Heart right ventricle (tissue), 16 donors: Measurements from ENCODE around the gene ASCL4. TPM values are rescaled to one million over a fixed set of nuclear protein-coding genes. Genes with fewer than 3 reads are reported as not detected.

Source experiments
- ATAC-seq, 8 donors: fragments of 200-7000 bp; cut with Tn5 transposase; one replicate each; pipeline ENCODE4 v1.9.1; 2020; ENCODE audit warnings: mild to moderate bottlenecking in 8 of 8, moderate library complexity in 8 of 8, moderate number of reproducible peaks in 1 of 8
- DNase-seq, 2 donors: peaks; one replicate each; pipeline ENCODE4 v3.0.0-alpha.2; 2020
- H3K27ac ChIP-seq, 10 donors: fragments of 200-600 bp; sonication (generic) in 2 of 10; one replicate each; pipeline versions ENCODE4 v1.5.0 to v1.8.0; 2020 to 2022; ENCODE audit warnings: mild to moderate bottlenecking in 3 of 10
- H3K27me3 ChIP-seq, 7 donors: fragments of 200-600 bp; one replicate each; pipeline ENCODE4 v1.8.0; 2021 to 2022; ENCODE audit warnings: mild to moderate bottlenecking in 2 of 7
- H3K36me3 ChIP-seq, 9 donors: fragments of 200-600 bp; sonication (generic) in 1 of 9; one replicate each; pipeline versions ENCODE4 v1.5.0 to v1.8.0; 2020 to 2022; ENCODE audit warnings: mild to moderate bottlenecking in 2 of 9
- H3K4me1 ChIP-seq, 9 donors: fragments of 200-600 bp; sonication (generic) in 1 of 9; one replicate each; pipeline versions ENCODE4 v1.5.0 to v1.8.0; 2020 to 2022; ENCODE audit warnings: mild to moderate bottlenecking in 4 of 9
- H3K4me3 ChIP-seq, 10 donors: fragments of 200-600 bp; sonication (generic) in 2 of 10; one replicate each; pipeline versions ENCODE4 v1.5.0 to v1.8.0; 2020 to 2022; ENCODE audit warnings: mild to moderate bottlenecking in 7 of 10, moderate library complexity in 2 of 10
- H3K9me3 ChIP-seq, 11 donors: fragments of 200-600 bp in 10 of 11; sonication (generic) in 2 of 11; one replicate each; pipeline versions ENCODE4 v1.5.0 to v1.8.0; 2013 to 2022; ENCODE audit warnings: mild to moderate bottlenecking in 2 of 11, control low read depth in 1 of 11, moderate library complexity in 1 of 11
- CTCF ChIP-seq, 9 donors: fragments of 200-600 bp; sonication (generic) in 2 of 9; IDR thresholded peaks; one replicate each; pipeline versions ENCODE4 v1.5.0 to v1.8.0; 2021 to 2022; ENCODE audit warnings: antibody characterized with exemption in 9 of 9, mild to moderate bottlenecking in 5 of 9, moderate library complexity in 1 of 9
- WGBS, 2 donors: extraction: QIAGEN DNeasy Blood & Tissue Kit; methylation state at CpG; one replicate each; pipeline ENCODE4 v1.1.7; 2013; ENCODE audit warnings: inconsistent platforms in 1 of 2; 5-methylcytosine and 5-hydroxymethylcytosine counted together
- intact Hi-C, 10 donors: fragments of 100-400 bp; cut with DNase I; formaldehyde crosslinking; loops; one replicate each; pipeline versions ENCODE4 v1.11.1 to v1.14.2; 2022
- polyA plus RNA-seq, 2 donors: library from polyadenylated mRNA; stranded (reverse); fragments of 200-250 nt; gene quantifications; one replicate each; pipeline ENCODE4 v1.2.3, GENCODE V29; 2013
- total RNA-seq, 10 donors: library from RNA; stranded (reverse); fragmentation: NEBNext Ultra II Directional in 3 of 10; extraction: Animal tissue kit (Norgen Biotek cat#: 25700) in 3 of 10; gene quantifications; one replicate each; pipeline versions ENCODE4 v1.2.1 to v1.2.4, GENCODE V29; 2021 to 2023
- donor health status: Arrhythmogenic right ventricular cardiomyopathy.
- donor health status: ischemic (EF 13 %, LVEDD 7.1; RV severe dilation, severe dysfunction).
- donor health status: healthy with polysubstance abuse.
- donor health status: DM: no; HTN: yes; CAD: no.
- donor health status: DM: no; HTN: no; CAD: no.
- donor health status: ischemic (EF 25% LVEDD 6.9; RV normal size, moderate dysfunction).
- donor health status: ischemic (EF 25% LVEDD 5.7; RV mildly dilated, moderate dysfunction).
- donor health status: healthy.
- donor health status: DM: yes; HTN: yes; CAD: no.
- donor health status: Ischemic cardiomyopathy.
- donor health status: ischemic (EF 35%, LVEDD 5.7; RV mildly dilated, moderate dysfunction).
- donor health status: nonischemic (EF 11% LVEDD 7.7; RV severe dilation, severe dysfunction).
- donor health status: DM: yes; HTN: yes; CAD: no.
- donor health status: PGD.
- donor health status: ischemic (EF 29% LVEDD 5.4; RV normal size, mild dysfunction).
- donor health status: nonischemic (EF 23%, LVEDD 6.1; RV moderate dilation, normal function).

Gene ASCL4
- total and polyA plus RNA-seq, 12 donors, result not detected

GRCh38 chr12:107822356-107822755, 47.9 kb downstream of the ASCL4 start:
- Histone ChIP-seq H3K4me1 (no peaks in the 10 kb centered on the region), H3K36me3 (no peaks in the 10 kb centered on the region), H3K4me3 (no peak overlapping the region), H3K9me3 (peaks cover 0 to 41% (median 15%) of the 10 kb centered on the region in 11 donors), H3K27ac (no peak overlapping the region), H3K27me3 (peaks cover 0 to 12% (median 0%) of the 10 kb centered on the region in 7 donors)
- no peak for DNase-seq
- TF ChIP-seq CTCF (IDR thresholded peaks at IDR 0.05), result no peak
- intact Hi-C loops, result no loop called here
- ATAC-seq, result no peak
- 25 to 28% methylated on average over 8 of the region's 8 CpGs for WGBS, 2 donors

Other genes starting within 250 kb of the ASCL4 start
- gene PWP1, start 88.9 kb upstream of the ASCL4 start, total RNA-seq, result 10 to 100 TPM; 11.1 to 16.0 (median 13.8) TPM
- 10 to 100 TPM in 1 of 2 donors, 1 to 10 TPM in 1; 9.1 to 17.6 TPM for gene PWP1, start 88.9 kb upstream of the ASCL4 start, polyA plus RNA-seq
- gene PRDM4, start 13.6 kb upstream of the ASCL4 start, total RNA-seq, result 10 to 100 TPM; 10.6 to 15.4 (median 12.6) TPM
- 1 to 10 TPM; 6.1 to 8.6 TPM for gene PRDM4, start 13.6 kb upstream of the ASCL4 start, polyA plus RNA-seq